HG03175 (cell line): ENCODE measurements around the gene BCAM.
"Not testable (repeated sequence)": the region's sequence is repeated elsewhere in the genome, so short reads cannot be mapped to it uniquely, and the experiment has no call there.

Experiments
- ATAC-seq: cut with Tn5 transposase; IDR thresholded peaks from one replicate; pipeline ENCODE4 v1.9.1; 2021; ENCODE audit warnings: mild to moderate bottlenecking, moderate library complexity; ENCODE audit not compliant: unreplicated experiment

BCAM gene

DNA sequence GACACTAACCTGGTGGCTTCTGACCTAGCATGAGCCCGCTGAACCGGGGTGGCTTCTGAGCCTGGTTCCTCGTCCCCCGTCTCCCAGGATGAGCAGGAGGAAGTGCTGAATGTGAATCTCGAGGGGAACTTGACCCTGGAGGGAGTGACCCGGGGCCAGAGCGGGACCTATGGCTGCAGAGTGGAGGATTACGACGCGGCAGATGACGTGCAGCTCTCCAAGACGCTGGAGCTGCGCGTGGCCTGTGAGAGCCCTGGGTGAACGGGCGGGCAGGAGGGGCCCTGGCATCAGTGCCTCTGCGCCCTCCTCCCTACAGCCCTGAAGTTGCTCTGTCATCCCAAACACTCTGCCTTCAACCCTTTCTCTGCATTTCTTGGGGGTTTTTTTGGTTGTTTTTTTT, 5.6 kb downstream of the BCAM start:
- ATAC-seq = no peak

- no peak for ATAC-seq
These were observed 7.4 kb downstream of the BCAM start for GRCh38 chr19:44816301-44816700.

DNA sequence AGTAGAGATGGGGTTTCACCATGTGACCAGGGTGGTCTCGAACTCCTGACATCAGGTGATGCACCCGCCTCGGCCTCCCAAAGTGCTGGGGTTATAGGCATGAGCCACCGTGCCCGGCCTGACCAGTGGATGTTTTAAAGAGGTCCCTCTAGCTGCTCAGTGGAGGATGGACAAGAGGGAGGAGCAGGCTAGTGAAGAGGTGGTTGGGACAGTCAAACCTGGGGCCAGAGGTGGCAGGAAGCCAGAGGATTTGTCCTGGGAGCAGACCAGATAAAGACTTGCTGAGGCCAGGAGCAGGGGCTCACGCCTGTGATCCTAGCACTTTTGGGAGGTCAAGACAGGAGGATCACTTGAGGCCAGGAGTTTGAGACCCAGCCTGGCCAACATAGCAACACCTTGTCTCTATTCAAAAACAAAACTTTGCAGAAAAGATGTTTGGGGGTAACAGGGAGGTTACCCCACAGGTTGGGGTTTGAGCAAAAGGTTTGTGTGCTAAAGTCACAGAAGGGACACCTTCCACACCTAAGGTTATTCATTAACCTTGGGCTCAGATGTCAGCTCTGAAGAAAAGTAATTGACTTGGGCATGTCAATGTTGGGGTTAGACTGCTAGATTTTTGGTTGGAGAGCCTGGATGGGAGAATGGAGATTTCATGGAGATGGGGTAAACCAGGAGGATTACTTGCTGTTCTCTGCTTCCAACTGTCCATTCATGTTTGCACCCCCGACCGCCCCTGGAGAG, 9.0 kb downstream of the BCAM start:
- ATAC-seq = no peak

DNA sequence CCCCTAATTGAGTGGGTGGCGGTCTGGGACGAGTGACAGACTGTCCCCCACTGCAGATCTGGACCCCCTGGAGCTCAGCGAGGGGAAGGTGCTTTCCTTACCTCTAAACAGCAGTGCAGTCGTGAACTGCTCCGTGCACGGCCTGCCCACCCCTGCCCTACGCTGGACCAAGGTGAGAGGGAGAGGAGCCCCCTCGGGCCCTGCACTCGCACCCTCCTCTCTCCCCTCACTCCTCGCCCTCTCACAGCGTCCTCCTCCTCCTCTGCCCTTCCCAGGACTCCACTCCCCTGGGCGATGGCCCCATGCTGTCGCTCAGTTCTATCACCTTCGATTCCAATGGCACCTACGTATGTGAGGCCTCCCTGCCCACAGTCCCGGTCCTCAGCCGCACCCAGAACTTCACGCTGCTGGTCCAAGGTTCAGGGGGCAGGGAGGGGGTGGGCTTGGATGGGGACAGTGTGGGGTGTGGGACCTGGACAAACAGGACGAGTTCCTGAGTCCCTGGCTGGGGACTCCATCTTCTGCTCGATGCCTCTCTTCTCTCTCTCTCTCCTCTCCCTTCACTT, 9.6 kb downstream of the BCAM start:
- no peak for ATAC-seq

DNA sequence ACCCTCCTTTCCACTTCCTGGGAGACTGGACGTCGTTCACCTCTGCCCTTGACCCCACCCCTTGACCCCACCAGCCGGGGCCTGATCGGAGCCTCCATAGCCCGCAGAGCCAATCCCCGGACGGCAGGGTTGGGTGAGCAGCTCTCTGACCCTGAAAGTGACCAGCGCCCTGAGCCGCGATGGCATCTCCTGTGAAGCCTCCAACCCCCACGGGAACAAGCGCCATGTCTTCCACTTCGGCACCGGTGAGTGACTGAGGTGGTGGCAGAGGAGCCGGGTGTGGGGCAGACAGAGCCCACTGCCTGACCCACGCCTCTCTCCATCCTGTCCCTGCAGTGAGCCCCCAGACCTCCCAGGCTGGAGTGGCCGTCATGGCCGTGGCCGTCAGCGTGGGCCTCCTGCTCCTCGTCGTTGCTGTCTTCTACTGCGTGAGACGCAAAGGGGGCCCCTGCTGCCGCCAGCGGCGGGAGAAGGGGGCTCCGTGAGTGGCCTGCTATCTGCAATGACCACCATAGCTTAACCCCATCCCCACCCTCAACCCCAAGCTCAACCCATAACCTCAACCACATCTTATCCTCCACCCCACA, 10.4 kb downstream of the BCAM start:
- no peak for ATAC-seq

GRCh38 chr19:44820648-44821609, 12.0 kb downstream of the BCAM start:
- ATAC-seq = no peak

DNA sequence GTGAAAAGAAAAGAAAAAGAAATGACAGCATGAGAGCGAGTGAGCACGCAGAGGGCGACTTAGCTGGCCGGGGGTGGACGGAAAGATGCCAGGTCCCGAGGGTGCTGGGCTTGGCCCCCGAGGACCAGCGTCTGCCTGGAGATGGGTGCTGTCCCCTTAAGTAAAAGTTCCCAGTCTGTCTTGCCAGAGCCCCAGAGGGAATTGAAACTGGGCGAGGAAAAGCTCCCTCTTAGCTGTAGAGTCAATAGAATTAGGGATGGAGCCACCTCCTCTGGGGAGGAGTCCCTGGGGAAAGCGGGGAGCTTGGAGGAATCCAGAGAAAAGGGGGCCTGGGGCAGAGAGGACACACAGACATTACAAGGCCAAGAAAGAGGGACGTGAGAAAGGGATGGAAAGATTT, 13.3 kb downstream of the BCAM start:
- ATAC-seq = no peak

DNA sequence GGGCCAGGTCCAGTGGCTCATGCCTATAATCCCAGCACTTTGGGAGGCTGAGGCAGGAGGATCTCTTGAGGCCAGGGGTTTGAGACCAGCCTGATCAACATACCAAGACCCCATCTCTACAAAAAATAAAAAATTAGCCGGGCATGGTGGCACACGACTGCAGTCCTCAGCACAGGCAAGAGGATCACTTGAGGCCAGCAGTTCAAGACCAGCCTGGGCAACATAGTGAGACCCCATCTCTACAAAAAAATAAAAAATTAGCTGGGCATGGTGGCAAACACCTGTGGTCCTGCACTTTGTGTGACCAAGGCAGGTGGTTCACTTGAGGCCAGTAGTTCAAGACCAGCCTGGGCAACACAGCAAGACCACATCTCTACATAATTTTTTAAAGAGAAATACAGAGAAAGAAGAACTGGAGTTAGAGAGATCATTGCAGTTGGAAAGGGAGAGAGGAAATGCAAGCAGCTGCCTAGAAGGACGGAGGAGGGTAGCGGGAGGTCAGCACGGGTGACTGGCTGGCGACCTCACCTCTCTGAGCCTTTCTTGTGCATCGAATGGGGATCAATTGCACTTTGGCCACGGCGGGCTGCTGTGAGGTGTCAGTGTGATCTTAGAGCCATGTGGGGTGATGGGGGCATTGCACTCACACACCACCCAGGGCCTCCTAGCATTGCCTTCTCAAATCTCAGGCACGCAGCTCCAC, 13.9 kb downstream of the BCAM start:
- ATAC-seq = no peak

- ATAC-seq = no peak
These were observed 14.4 kb downstream of the BCAM start for GRCh38 chr19:44823373-44823698.

DNA sequence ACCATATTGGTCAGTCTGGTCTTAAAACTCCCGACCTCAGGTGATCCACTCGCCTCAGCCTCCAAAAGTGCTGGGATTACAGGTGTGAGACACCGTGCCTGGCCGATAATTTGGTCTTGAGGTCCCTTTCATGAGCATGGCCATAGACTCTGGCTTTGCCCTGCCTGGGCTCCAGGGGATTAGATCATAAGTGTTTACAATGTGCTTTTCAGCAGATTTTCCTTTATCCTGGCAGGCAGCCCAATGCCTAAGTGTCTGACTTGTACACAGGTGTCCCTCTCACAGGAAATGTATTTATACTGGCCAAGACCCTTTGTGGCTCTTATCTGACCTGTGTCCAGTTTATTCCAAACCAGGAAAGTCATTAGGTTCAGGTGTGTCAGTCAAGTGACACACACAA, 15.9 kb downstream of the BCAM start:
- ATAC-seq = no peak

- ATAC-seq = not testable (repeated sequence)
These were observed 24.0 kb downstream of the BCAM start for GRCh38 chr19:44832875-44833274.

DNA sequence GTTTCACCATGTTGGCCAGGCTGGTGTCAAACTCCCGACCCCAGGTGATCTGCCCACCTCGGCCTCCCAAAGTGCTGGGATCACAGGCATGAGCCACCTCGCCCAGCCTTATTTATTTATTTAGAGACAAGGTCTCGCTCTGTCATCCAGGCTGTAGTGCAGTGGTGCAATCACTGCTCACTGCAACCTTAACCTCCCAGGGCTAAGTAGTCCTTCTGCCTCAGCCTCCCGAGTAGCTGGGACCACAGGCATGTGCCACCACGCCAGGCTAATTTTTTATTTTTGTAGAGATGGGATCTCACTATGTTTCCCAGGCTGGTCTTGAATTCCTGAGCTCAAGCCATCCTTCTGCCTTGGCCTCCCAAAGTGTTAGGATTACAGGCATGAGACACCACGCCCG, 25.5 kb downstream of the BCAM start:
- not testable (repeated sequence) for ATAC-seq

- no peak for ATAC-seq
These were observed 30.4 kb downstream of the BCAM start for GRCh38 chr19:44839276-44839675.

DNA sequence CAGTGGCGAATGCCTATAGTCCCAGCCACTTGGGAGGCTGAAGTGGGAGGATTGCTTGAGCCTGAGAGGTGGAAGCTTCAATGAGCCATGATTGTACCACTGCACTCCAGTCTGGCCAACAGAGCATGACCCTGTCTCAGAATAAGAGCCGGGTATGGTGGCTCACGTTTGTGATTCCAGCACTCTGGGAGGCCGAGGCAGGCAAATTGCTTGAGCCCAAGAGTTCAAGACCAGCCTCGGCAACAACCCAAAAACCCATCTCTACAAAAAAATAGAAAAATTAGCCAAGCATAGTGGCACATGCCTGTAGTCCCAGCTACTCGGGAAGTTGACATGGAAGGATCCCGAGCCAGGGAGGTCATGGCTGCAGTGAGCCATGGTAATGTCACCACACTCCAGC, 31.9 kb downstream of the BCAM start:
- no peak for ATAC-seq

DNA sequence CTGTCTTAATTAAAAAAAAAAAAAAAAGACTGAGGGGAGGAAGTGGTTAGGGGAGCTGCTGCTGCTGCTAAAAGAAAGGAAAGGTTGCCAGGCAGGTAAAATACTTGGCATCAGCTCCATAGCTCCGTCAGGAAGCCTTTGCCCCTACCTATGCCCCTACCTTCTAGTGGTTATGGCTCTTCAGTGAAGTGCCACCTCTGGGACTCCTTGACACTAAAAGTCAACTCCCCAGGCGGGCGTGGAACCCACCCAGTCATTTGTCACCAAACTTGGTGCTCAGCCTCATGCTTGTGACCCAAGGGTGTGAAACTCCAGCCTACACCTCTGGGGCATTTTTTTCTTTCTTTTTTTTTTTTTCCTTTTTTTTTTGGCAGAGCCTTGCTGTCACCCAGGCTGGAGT, 32.3 kb downstream of the BCAM start:
- no peak for ATAC-seq

DNA sequence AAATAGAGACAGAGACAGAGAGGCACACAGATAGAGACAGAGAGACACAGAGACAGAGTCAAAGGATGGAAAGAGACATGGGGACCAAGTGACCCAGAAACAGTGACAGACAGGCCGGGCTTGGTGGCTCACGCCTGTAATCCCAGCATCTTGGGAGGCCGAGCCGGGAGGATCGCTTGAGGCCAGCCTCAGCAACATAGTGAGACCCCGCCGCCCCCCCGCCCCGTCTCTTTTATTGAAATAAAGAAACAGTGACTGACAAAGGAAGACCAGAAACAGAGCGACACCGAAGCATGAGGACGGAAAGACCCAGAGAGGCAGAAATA, 36.3 kb downstream of the BCAM start:
- no peak for ATAC-seq

- no peak for ATAC-seq
These were observed 36.9 kb downstream of the BCAM start, which contains the start of gene NECTIN2 for GRCh38 chr19:44845612-44846454. NECTIN2 (plus strand) TSS chr19:44846297; CDS start chr19:44846526, 229 bp downstream.

- no peak for ATAC-seq
These were observed 37.7 kb downstream of the BCAM start for GRCh38 chr19:44846455-44847143.
